ENCODE measurements around the gene C2orf68.

- TF ChIP-seq POU2F2 (IDR thresholded peaks at IDR 0.05; ENCODE audit: low read depth, low read length) (no peak), TAF1 (IDR thresholded peaks at IDR 0.05; ENCODE audit: low read depth, low read length) (no peak), POLR2A (IDR thresholded peaks at IDR 0.05; ENCODE audit: low read depth, low read length) (no peak), POLR2AphosphoS5 (IDR thresholded peaks at IDR 0.05; ENCODE audit: low read depth, low read length) (no peak)
Measured at GRCh38 chr2:85646166-85646565, 34.3 kb upstream of the C2orf68 start.
